Neural cell (in vitro differentiated cells): Measurements from ENCODE around the gene DENND5B. TPM values are rescaled to one million over a fixed set of nuclear protein-coding genes. Genes with fewer than 3 reads are reported as not detected.

Source experiments
- H2AFZ ChIP-seq: fragments of 200-600, 300-800 bp; sonication (generic), shearing (Covaris generic); 2 replicates; pipeline ENCODE4 v1.6.0; 2014; ENCODE audit warnings: low read depth, mild to moderate bottlenecking, antibody characterized with exemption, low read length, moderate library complexity
- H3F3A ChIP-seq: fragments of 200-600 bp; shearing (Covaris generic); 2 replicates; pipeline ENCODE4 v1.6.1; 2016; ENCODE audit warnings: mild to moderate bottlenecking, moderate library complexity, mixed read lengths, antibody characterized with exemption, low read length; ENCODE audit not compliant: insufficient read depth, poor library complexity, severe bottlenecking
- H3K27ac ChIP-seq: fragments of 200-600, 300-800 bp; sonication (generic), shearing (Covaris generic); 2 replicates; pipeline ENCODE4 v1.5.1; 2014; ENCODE audit warnings: mild to moderate bottlenecking, low read length, moderate library complexity
- H3K27me3 ChIP-seq: fragments of 300-800, 200-600 bp; sonication (generic), shearing (Covaris generic); 2 replicates; pipeline ENCODE4 v1.6.0; 2014; ENCODE audit warnings: mild to moderate bottlenecking, low read depth, low read length, moderate library complexity; ENCODE audit not compliant: insufficient read depth
- H3K36me3 ChIP-seq: fragments of 300-800, 200-600 bp; sonication (generic), shearing (Covaris generic); 2 replicates; pipeline ENCODE4 v1.5.1; 2014; ENCODE audit warnings: mild to moderate bottlenecking, antibody characterized with exemption, low read length, moderate library complexity; ENCODE audit not compliant: insufficient read depth
- H3K4me2 ChIP-seq: fragments of 300-800, 200-600 bp; sonication (generic), shearing (Covaris generic); 2 replicates; pipeline ENCODE4 v1.6.0; 2014; ENCODE audit warnings: mild to moderate bottlenecking, low read length
- H3K4me3 ChIP-seq: fragments of 300-800, 200-600 bp; sonication (generic), shearing (Covaris generic); 2 replicates; pipeline ENCODE4 v1.5.1; 2014; ENCODE audit warnings: mild to moderate bottlenecking, low read length, moderate library complexity
- H3K79me2 ChIP-seq: fragments of 200-600 bp; shearing (Covaris generic); replicated peaks from 2 replicates; pipeline ENCODE4 v1.6.0; 2014; ENCODE audit warnings: mild to moderate bottlenecking, low read length, moderate library complexity; ENCODE audit not compliant: insufficient read depth
- H3K9ac ChIP-seq: fragments of 300-800, 200-600 bp; sonication (generic), shearing (Covaris generic); 2 replicates; pipeline ENCODE4 v1.6.1; 2016; ENCODE audit warnings: mild to moderate bottlenecking, low read length, mixed read lengths
- H3K9me2 ChIP-seq: fragments of 200-600 bp; shearing (Covaris generic); 2 replicates; pipeline ENCODE4 v1.6.1; 2016; ENCODE audit warnings: mild to moderate bottlenecking, low read length, mixed read lengths; ENCODE audit not compliant: insufficient read depth
- H3K9me3 ChIP-seq: fragments of 200-600, 300-800 bp; sonication (generic), shearing (Covaris generic); 2 replicates; pipeline ENCODE4 v1.6.1; 2016; ENCODE audit warnings: mild to moderate bottlenecking, mixed run types, low read length, moderate library complexity, mixed read lengths
- H4K20me1 ChIP-seq: fragments of 200-600 bp; shearing (Covaris generic); 2 replicates; pipeline ENCODE4 v1.6.1; 2016; ENCODE audit warnings: mild to moderate bottlenecking, mixed run types; ENCODE audit not compliant: insufficient read depth
- CTCF ChIP-seq: fragments of 450-650 bp; IDR thresholded peaks from 2 replicates; pipeline ENCODE4 v1.5.1; 2014; ENCODE audit warnings: antibody characterized with exemption, mild to moderate bottlenecking, moderate library complexity; ENCODE audit not compliant: poor library complexity, severe bottlenecking
- EP300 ChIP-seq: fragments of 450-650 bp; conservative IDR thresholded peaks from 2 replicates; pipeline ENCODE4 v1.6.1; 2014; ENCODE audit warnings: antibody characterized with exemption, mild to moderate bottlenecking, moderate library complexity; ENCODE audit not compliant: poor library complexity, severe bottlenecking
- EZH2 ChIP-seq: fragments of 200-600, 300-800 bp; shearing (Covaris generic), sonication (generic); IDR thresholded peaks from 2 replicates; pipeline ENCODE4 v1.6.1; 2014; ENCODE audit warnings: antibody characterized with exemption, low read length, borderline replicate concordance, mild to moderate bottlenecking; ENCODE audit not compliant: insufficient read depth, poor library complexity, severe bottlenecking
- MXI1 ChIP-seq: fragments of 450-650 bp; conservative IDR thresholded peaks from 2 replicates; pipeline ENCODE4 v1.6.1; 2014; ENCODE audit warnings: antibody characterized with exemption, mild to moderate bottlenecking; ENCODE audit not compliant: poor library complexity, severe bottlenecking
- POLR2AphosphoS5 ChIP-seq: IDR thresholded peaks from 2 replicates; pipeline ENCODE4 v1.6.1; 2012
- RAD21 ChIP-seq: fragments of 450-650 bp; conservative IDR thresholded peaks from 2 replicates; pipeline ENCODE4 v1.6.1; 2014; ENCODE audit warnings: antibody characterized with exemption, mild to moderate bottlenecking, moderate library complexity
- SMC3 ChIP-seq: fragments of 450-650 bp; conservative IDR thresholded peaks from 2 replicates; pipeline ENCODE4 v1.6.1; 2014; ENCODE audit warnings: antibody characterized with exemption, mild to moderate bottlenecking, moderate library complexity; ENCODE audit not compliant: poor library complexity
- TAF1 ChIP-seq: IDR thresholded peaks from 2 replicates; pipeline ENCODE4 v1.6.1; 2012; ENCODE audit warnings: low read depth
- polyA plus RNA-seq: library from polyadenylated mRNA; depleted of rRNA; stranded (reverse); fragments of >200 nt; gene quantifications from 2 replicates; pipeline ENCODE4 v1.2.3, GENCODE V29; 2014
- TF ChIP-seq, protein P1 (sequence below): IDR thresholded peaks from 2 replicates; pipeline ENCODE4 v1.6.1; 2012; ENCODE audit warnings: borderline replicate concordance

Gene DENND5B
- polyA plus RNA-seq, 1 donor from 2014 or later, result 23.8 TPM

- TF ChIP-seq, protein P1, sequence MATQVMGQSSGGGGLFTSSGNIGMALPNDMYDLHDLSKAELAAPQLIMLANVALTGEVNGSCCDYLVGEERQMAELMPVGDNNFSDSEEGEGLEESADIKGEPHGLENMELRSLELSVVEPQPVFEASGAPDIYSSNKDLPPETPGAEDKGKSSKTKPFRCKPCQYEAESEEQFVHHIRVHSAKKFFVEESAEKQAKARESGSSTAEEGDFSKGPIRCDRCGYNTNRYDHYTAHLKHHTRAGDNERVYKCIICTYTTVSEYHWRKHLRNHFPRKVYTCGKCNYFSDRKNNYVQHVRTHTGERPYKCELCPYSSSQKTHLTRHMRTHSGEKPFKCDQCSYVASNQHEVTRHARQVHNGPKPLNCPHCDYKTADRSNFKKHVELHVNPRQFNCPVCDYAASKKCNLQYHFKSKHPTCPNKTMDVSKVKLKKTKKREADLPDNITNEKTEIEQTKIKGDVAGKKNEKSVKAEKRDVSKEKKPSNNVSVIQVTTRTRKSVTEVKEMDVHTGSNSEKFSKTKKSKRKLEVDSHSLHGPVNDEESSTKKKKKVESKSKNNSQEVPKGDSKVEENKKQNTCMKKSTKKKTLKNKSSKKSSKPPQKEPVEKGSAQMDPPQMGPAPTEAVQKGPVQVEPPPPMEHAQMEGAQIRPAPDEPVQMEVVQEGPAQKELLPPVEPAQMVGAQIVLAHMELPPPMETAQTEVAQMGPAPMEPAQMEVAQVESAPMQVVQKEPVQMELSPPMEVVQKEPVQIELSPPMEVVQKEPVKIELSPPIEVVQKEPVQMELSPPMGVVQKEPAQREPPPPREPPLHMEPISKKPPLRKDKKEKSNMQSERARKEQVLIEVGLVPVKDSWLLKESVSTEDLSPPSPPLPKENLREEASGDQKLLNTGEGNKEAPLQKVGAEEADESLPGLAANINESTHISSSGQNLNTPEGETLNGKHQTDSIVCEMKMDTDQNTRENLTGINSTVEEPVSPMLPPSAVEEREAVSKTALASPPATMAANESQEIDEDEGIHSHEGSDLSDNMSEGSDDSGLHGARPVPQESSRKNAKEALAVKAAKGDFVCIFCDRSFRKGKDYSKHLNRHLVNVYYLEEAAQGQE, result no peak
Observed at GRCh38 chr12:31528095-31528494, 62.8 kb downstream of the DENND5B start (continued).

- Histone ChIP-seq H3K4me2 (no peak overlapping the region), H4K20me1 (no peaks in the 10 kb centered on the region), H3K9ac (no peak overlapping the region), H3K4me3 (no peak overlapping the region), H3K9me2 (no peaks in the 10 kb centered on the region), H3K9me3 (no peaks in the 10 kb centered on the region), H2AFZ (no peak overlapping the region), H3K27me3 (no peaks in the 10 kb centered on the region), H3K36me3 (no peaks in the 10 kb centered on the region), H3K27ac (no peak overlapping the region), H3F3A (peaks cover 5% of the 10 kb centered on the region), H3K79me2 (peaks cover 60% of the 10 kb centered on the region)
- no peak for TF ChIP-seq RAD21
- TF ChIP-seq, protein P1, result no peak
- no peak for TF ChIP-seq CTCF
- TF ChIP-seq MXI1, result no peak
- TF ChIP-seq SMC3, result no peak
- no peak for TF ChIP-seq EZH2
- no peak for TF ChIP-seq EP300
- no peak for TF ChIP-seq TAF1
- TF ChIP-seq POLR2AphosphoS5, result no peak
Observed at GRCh38 chr12:31527083-31527482, 63.9 kb downstream of the DENND5B start.
